Stromal cell of bone marrow (primary cell): ENCODE data around the gene LILRB1.
"Not testable (repeated sequence)": the region's sequence is repeated elsewhere in the genome, so short reads cannot be mapped to it uniquely, and the experiment has no call there.

Experiments
- DNase-seq: peaks from one replicate; pipeline ENCODE4 v3.0.0-alpha.2; 2012; ENCODE audit warnings: low read depth

LILRB1 gene

DNA sequence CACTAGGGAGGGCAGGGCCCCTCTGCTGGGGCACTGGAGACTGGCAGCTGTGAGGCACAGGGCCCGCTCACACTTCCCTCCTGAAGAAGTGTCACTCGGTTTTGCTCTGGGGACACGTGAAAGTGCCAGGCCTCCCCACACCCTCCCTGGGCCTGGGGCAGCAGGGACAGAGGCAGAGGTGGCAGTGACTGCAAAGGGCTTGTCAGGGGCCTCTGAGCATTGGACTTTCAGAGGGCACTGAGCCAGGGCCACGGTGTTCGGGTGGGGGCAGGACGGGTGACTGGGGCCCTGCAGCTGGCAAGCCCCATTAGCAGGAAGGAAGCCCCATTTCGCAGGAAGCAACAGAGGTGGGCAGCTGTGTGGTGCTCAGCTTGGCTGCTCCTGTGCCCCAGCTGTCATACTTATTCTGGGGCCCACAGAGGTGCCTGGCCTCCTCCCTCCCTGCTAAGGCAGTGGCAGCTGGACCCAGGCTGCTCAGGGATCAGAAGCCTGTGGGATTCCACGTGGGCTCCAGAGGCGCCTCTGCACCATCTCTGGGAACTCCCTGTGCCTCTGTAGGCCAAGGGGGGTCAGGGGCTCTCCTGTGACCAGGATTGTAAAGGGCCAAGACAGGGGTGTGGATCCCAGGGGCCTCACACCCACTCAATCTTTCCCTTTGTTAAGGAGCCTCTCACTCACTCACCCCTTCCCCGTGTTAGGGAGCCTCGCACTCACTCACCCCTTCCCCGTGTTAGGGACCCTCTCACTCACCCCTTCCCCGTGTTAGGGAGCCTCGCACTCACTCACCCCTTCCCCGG, 5.2 kb upstream of the LILRB1 start:
- DNase-seq: not testable (repeated sequence)

GRCh38 chr19:54626757-54627156, 3.5 kb upstream of the LILRB1 start:
- no peak for DNase-seq

DNA sequence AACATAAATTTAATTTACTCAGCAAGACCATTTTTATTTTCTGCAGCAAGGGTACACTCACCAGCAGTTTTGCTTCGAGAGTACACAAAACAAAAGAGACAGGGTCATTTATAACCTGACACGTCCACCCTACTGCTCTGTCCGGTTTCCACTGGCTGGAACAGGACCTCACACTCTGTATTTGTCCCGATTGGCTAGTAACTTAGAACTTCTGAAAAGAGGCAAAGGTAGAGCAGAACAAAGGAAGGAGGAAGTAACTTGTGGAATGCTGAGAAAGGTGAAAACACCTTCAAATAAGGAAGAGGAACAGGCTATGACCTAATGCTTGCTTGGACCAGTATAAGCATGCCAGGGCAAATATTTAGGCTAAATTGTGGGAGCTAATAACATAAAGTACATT, 2.4 kb upstream of the LILRB1 start:
- DNase-seq: not testable (repeated sequence)

GRCh38 chr19:54630782-54631181, 498 bp downstream of the LILRB1 start:
- DNase-seq: no peak

GRCh38 chr19:54631489-54632337, 1.4 kb downstream of the LILRB1 start:
- not testable (repeated sequence) for DNase-seq

GRCh38 chr19:54632517-54632916, 2.2 kb downstream of the LILRB1 start:
- not testable (repeated sequence) for DNase-seq

- no peak for DNase-seq
Observed at GRCh38 chr19:54633401-54633800, 3.1 kb downstream of the LILRB1 start.

GRCh38 chr19:54636081-54636480, 5.8 kb downstream of the LILRB1 start:
- not testable (repeated sequence) for DNase-seq

GRCh38 chr19:54638683-54639082, 8.4 kb downstream of the LILRB1 start:
- no peak for DNase-seq

GRCh38 chr19:54642953-54643352, 12.7 kb downstream of the LILRB1 start:
- not testable (repeated sequence) for DNase-seq

DNA sequence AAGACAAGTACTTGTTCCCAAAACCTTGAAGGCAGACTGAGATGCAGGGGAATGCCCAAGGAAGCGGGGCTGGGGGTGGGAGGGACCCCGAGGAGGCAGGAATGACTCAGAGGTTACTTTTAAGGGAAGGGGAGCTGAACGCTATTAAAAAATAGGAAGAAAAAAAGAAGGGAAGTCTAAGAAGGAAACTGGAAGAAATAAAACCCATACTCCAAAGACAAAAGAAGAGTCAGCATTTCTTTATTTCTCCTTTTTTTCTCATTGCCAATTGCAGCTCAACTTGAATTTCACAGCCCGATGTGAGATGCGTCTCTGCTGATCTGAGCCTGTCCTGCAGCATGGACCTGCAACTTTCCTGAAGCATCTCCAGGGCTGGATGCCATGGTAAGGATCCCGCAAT, 13.3 kb downstream of the LILRB1 start:
- not testable (repeated sequence) for DNase-seq

DNA sequence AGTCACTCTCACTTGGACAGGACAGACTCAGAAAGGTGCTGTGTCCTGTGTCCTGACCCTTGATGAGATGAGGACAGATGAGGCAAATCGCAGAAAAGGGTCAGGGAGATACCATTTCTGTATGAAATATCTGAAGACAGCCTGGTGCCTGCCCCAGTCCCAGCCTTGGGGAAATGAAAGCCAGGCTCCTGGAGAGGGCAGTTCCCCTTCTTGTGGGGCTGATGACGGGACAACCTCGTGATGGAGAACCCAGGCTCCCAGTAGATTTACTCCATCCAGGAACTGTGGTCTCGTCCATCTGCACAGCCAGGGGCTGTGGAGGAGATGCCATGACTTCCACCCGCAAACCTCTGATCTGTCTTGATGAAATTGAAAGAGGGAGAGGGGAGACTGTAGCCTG, 13.8 kb downstream of the LILRB1 start:
- DNase-seq: no peak

DNA sequence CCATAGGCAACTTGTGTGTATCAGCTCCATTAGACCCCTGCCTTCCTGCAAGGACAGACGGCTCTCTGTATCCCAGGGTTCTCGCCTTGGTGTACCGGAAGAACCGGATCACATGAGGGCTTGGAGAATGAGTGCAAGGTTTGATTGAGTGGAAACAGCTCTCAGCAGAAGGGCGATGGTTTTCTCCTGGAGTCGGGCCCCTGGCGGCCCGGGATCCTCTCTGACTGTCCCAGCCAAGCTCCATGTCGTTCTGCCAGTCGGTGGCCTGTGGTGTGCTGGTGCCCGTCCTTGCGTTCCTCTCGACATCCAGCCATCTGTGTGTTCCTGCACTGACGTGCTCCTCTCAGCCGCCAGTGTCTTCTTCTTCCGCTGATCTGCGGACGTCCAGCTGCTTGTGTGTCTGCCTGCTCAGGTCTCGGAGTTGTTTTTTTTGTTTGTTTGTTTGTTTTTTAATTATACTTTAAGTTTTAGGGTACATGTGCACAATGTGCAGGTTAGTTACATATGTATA, 16.1 kb downstream of the LILRB1 start:
- DNase-seq: no peak

DNA sequence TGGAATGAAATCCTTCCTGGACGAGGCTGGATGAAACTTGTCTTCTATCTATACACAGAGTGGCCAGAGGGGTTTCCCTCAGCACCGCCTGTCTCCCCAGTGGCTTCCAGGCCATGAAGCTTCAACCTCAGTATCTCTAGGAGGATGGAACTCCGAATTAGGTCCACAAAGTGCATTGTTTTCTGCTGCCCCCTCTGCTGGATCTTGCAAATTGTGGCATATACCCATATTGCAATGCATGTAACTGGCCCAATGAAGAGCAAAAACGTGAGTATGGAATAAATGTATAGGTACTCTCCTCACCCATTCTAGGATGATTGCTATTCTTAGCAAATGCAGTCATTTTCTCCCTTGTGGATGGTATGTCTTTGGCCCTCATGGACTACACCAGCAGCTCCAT, 17.8 kb downstream of the LILRB1 start:
- DNase-seq: no peak

DNA sequence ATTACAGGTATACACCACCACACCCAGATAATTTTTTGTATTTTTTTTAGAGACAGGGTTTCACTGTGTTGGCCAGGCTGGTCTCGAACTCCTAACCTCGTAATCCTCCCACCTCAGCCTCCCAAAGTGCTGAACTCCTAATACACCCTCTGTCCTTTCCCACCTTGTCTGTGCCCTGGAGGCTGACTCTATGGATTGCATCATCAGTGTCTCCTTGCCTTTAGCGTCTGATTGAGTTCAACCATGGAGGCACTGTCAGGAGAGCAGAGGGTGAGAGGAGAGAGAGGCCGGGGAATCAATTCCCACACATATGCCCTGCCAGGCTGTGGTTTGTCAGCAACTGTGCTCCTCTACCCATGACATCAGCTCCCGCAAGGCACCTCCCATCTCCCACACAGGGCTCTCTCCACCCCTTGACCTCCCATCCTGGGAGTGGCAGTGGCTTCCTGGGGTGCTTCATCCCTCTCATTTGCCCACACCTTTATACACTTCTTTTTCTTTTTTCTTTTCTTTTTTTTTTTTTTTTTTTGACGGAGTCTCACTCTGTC, 19.9 kb downstream of the LILRB1 start:
- no peak for DNase-seq

- peak; percentile 2 for DNase-seq
Observed at GRCh38 chr19:54653181-54653809, 23.0 kb downstream of the LILRB1 start.

DNA sequence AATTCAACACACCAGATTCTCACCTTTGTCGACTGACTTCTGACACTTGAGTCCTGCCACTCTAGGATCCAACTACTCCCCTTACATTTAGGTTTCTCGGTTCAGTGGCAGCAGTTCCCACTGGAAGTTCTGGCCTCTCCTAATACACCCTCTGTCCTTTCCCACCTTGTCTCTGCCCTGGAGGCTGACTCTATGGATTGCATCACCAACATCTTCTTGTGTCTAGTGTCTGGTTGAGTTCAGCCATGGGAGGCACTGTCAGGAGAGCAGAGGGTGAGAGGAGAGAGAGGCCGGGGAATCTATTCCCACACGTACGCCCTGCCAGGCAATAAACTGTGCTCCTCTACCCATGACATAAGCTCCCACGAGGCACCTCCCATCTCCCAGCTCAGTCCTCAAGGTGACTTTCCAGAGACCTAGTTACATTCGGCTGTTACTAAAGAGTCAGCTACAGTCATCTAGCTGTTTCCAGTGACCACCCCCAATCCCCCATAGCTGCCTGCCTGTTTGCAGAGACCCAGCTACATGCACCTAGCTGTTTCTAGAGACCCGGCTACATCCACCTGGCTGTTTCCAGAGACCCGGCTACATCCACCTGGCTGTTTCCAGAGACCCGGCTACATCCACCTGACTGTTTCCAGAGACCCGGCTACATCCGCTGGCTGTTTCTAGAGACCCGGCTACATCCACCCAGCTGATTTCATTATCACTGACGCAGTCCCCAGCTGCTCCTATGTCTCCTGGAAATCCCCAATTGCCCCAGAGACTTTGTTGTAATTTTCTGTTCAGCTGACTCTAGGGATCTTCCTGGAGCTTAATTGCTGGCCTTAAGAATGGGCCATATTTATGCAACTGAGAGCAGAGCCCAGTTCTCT, 24.4 kb downstream of the LILRB1 start:
- no peak for DNase-seq

DNA sequence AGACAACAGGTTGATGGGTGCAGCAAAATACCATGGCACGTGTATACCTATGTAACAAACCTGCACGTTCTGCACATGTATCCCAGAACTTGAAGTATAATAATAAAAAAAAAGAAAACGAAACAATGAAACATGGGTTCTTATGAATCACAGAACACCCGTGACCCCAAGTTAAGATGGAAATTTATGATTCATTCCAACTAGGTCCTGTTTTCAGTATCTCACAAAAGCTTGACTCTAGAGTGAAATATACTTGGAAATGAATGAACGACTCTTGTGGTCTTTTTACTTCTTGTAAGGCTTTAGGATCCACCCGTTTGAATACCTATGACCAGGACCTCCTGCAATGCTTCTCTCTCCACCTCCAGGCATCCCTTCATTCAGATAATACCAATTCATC, 29.0 kb downstream of the LILRB1 start:
- no peak for DNase-seq

- DNase-seq: no peak
Observed at GRCh38 chr19:54660306-54660705, 30.0 kb downstream of the LILRB1 start.

DNA sequence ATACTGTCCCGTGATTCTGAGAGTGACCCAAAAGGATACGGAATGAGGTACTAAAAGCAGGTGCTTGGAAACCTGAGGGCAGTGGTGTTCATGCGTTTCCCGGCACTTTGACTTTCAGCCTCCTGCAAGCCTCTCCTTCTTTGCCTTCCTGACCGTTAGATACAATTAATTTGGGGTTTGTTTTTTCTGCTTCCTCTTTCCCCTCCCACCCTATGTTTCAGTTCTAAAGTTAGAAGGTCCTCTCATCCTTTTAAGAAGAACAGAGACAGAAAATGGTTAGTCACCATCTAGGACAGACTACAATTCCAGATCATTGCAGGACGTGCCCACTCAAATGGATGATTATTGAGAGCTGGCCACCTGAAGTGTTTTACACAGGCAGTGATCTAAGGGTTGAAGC, 30.7 kb downstream of the LILRB1 start:
- DNase-seq: no peak

DNA sequence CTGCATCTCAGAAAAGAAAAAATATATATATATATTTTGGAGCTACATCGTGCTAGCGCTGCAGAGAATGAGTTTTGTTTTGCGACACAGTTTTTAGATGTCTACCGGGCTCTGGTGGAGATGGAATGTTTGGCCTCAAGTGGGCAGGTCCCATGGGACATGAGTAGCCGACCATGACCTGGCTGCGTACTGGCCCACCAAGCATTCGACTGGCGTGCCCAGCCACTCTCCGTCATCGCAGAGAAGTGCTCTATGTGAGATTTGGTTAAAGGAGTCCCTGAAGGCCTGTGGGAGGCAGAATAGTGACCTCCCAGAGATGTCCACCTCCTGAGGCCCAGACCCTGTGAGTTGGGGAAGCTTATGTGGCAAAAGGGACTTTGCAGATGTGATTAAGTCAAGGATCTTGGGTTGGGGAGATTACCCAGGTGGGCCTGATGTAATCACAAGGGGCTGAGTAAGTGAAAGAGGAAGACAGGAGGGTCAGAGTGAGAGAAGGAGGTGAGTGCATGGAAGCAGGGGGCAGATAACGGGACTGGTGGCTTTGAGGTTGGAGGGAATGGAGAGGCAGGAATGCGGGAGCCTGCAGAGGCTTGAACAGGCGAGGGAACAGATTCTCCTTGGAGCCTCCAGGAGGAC, 31.7 kb downstream of the LILRB1 start:
- no peak for DNase-seq
